HL-60 (cell line): Measurements from ENCODE around the gene SRSF2.

Source experiments
- DNase-seq, 2 experiments: peaks; one replicate each; pipeline ENCODE4 v3.0.0-alpha.2; 2010 to 2020; ENCODE audit warnings: low read depth in 1 of 2, low spot score in 1 of 2
- H3K27ac ChIP-seq: fragments of 250-450 bp; sonication (Bioruptor Pico); replicated peaks from 2 replicates; pipeline ENCODE4 v1.5.1; 2020; ENCODE audit warnings: mild to moderate bottlenecking, moderate library complexity
- H3K27me3 ChIP-seq: fragments of 250-450 bp; sonication (Bioruptor Pico); 2 replicates; pipeline ENCODE4 v1.5.1; 2021; ENCODE audit warnings: mild to moderate bottlenecking, moderate library complexity; ENCODE audit not compliant: insufficient read depth, poor library complexity, severe bottlenecking
- H3K4me3 ChIP-seq: replicated peaks from 2 replicates; pipeline ENCODE4 v1.5.1; 2011; ENCODE audit warnings: mild to moderate bottlenecking, control low read depth, low read length; ENCODE audit not compliant: insufficient read depth
- CTCF ChIP-seq: IDR thresholded peaks from one replicate; pipeline ENCODE4 v1.5.1; 2011; ENCODE audit warnings: low read length, control low read depth, inconsistent platforms; ENCODE audit not compliant: insufficient read depth
- GABPA ChIP-seq: IDR thresholded peaks from 2 replicates; pipeline ENCODE4 v1.6.1; 2012; ENCODE audit warnings: low read depth
- POLR2AphosphoS5 ChIP-seq: IDR thresholded peaks from 2 replicates; pipeline ENCODE4 v1.6.1; 2012; ENCODE audit warnings: low read depth
- SPI1 ChIP-seq: IDR thresholded peaks from 2 replicates; pipeline ENCODE4 v1.6.1; 2012; ENCODE audit warnings: low read depth, mild to moderate bottlenecking, borderline replicate concordance
- TF ChIP-seq, protein P1 (sequence below): IDR thresholded peaks from 2 replicates; pipeline ENCODE4 v1.6.1; 2012; ENCODE audit warnings: low read depth; ENCODE audit not compliant: insufficient replicate concordance

The SRSF2 gene

GRCh38 chr17:76753061-76753961 is 16.2 kb upstream of the SRSF2 start:
- Histone ChIP-seq H3K4me3 (no peak overlapping the region), H3K27me3 (no peaks in the 10 kb centered on the region), H3K27ac (no peak overlapping the region)
- TF ChIP-seq GABPA = no peak
- TF ChIP-seq POLR2AphosphoS5 = no peak
- TF ChIP-seq, protein P1, sequence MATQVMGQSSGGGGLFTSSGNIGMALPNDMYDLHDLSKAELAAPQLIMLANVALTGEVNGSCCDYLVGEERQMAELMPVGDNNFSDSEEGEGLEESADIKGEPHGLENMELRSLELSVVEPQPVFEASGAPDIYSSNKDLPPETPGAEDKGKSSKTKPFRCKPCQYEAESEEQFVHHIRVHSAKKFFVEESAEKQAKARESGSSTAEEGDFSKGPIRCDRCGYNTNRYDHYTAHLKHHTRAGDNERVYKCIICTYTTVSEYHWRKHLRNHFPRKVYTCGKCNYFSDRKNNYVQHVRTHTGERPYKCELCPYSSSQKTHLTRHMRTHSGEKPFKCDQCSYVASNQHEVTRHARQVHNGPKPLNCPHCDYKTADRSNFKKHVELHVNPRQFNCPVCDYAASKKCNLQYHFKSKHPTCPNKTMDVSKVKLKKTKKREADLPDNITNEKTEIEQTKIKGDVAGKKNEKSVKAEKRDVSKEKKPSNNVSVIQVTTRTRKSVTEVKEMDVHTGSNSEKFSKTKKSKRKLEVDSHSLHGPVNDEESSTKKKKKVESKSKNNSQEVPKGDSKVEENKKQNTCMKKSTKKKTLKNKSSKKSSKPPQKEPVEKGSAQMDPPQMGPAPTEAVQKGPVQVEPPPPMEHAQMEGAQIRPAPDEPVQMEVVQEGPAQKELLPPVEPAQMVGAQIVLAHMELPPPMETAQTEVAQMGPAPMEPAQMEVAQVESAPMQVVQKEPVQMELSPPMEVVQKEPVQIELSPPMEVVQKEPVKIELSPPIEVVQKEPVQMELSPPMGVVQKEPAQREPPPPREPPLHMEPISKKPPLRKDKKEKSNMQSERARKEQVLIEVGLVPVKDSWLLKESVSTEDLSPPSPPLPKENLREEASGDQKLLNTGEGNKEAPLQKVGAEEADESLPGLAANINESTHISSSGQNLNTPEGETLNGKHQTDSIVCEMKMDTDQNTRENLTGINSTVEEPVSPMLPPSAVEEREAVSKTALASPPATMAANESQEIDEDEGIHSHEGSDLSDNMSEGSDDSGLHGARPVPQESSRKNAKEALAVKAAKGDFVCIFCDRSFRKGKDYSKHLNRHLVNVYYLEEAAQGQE = no peak
- no peak for TF ChIP-seq SPI1
- no peak for TF ChIP-seq CTCF
- no peak for DNase-seq

- Histone ChIP-seq H3K27me3 (no peaks in the 10 kb centered on the region), H3K27ac (no peak overlapping the region), H3K4me3 (no peak overlapping the region)
- no peak for DNase-seq
- TF ChIP-seq GABPA = no peak
These were observed 14.9 kb upstream of the SRSF2 start for GRCh38 chr17:76752006-76752405.

DNA sequence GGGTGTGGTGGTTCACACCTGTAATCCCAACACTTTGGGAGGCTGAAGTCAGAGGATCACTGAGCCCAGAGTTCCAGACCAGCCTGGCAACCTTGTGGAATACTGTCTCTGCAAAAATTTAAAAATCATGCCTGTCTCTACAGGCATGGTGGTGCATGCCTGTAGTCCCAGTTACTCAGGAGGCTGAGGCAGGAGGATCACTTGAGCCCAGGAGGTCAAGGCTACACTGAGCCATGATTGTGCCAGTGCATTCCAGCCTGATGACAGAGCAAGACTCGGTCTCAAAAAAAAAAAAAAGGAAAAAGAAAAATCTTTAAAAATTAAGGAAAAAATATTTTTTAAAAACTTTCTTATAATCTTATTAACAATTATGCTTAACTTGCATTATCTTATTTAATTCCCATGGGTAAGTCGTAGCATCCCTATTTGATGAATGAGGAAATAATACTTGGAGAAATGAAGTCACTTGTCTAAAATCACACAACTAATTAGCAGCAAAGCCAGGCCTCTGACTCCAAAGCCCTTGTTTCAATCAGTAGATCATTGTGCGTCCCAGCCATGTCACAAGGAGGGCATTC is 14.4 kb upstream of the SRSF2 start:
- TF ChIP-seq GABPA (no peak), SPI1 (no peak)

GRCh38 chr17:76748657-76749056 is 11.5 kb upstream of the SRSF2 start:
- H3K27ac ChIP-seq = no peak overlapping the region
- no peak for DNase-seq
- no peaks in the 10 kb centered on the region for H3K27me3 ChIP-seq
- no peak overlapping the region for H3K4me3 ChIP-seq
- TF ChIP-seq GABPA (no peak), CTCF (no peak), SPI1 (no peak), POLR2AphosphoS5 (no peak)
- TF ChIP-seq, protein P1 = no peak

More for the DNA sequence above, 14.4 kb upstream of the SRSF2 start:
- no peak overlapping the region for H3K4me3 ChIP-seq
- no peak overlapping the region for H3K27ac ChIP-seq
- DNase-seq = no peak
- H3K27me3 ChIP-seq = no peaks in the 10 kb centered on the region
